Neuron (in vitro differentiated cells): Measurements from ENCODE around the gene NTN3.

Source experiments
- H2AFZ ChIP-seq: one replicate; pipeline ENCODE4 v1.6.1; 2013; ENCODE audit warnings: low read depth, mild to moderate bottlenecking, inconsistent platforms, low read length, moderate library complexity
- H3K27me3 ChIP-seq: one replicate; pipeline ENCODE4 v1.6.1; 2013; ENCODE audit warnings: low read length; ENCODE audit not compliant: insufficient read depth
- H3K36me3 ChIP-seq: one replicate; pipeline ENCODE4 v1.6.1; 2013; ENCODE audit warnings: low read length; ENCODE audit not compliant: insufficient read depth
- H3K4me1 ChIP-seq: one replicate; pipeline ENCODE4 v1.6.1; 2013; ENCODE audit warnings: low read length; ENCODE audit not compliant: insufficient read depth
- H3K4me3 ChIP-seq: 2 replicates; pipeline ENCODE4 v1.5.1; 2013; ENCODE audit warnings: mild to moderate bottlenecking, low read length, moderate library complexity
- H3K9me3 ChIP-seq: one replicate; pipeline ENCODE4 v1.6.1; 2013; ENCODE audit warnings: low read length

Gene NTN3

GRCh38 chr16:2471016-2471652 lies at the start of gene NTN3:
TSS of gene NTN3 (plus strand) at chr16:2471297. CDS start at chr16:2471702, 405 bp downstream.
- peak within 1 kb of the TSS; percentile 36 for H3K4me3 ChIP-seq
- no peaks in the 10 kb centered on the region for H3K36me3 ChIP-seq
- H2AFZ ChIP-seq, result no peak within 1 kb of the TSS
- no peaks in the 10 kb centered on the region for H3K9me3 ChIP-seq
- H3K27me3 ChIP-seq, result no peaks in the 10 kb centered on the region
- peaks cover 49% of the 10 kb centered on the region for H3K4me1 ChIP-seq

GRCh38 chr16:2422123-2422867 lies 48.8 kb upstream of the NTN3 start:
- H3K36me3 ChIP-seq, result no peaks in the 10 kb centered on the region
- no peak overlapping the region for H2AFZ ChIP-seq
- H3K4me1 ChIP-seq, result no peaks in the 10 kb centered on the region

GRCh38 chr16:2424061-2425007 lies 46.8 kb upstream of the NTN3 start:
- no peaks in the 10 kb centered on the region for H3K27me3 ChIP-seq
- no peaks in the 10 kb centered on the region for H3K36me3 ChIP-seq

More at GRCh38 chr16:2422123-2422867, 48.8 kb upstream of the NTN3 start:
- H3K4me3 ChIP-seq, result no peak overlapping the region
- no peaks in the 10 kb centered on the region for H3K9me3 ChIP-seq
- no peaks in the 10 kb centered on the region for H3K27me3 ChIP-seq

GRCh38 chr16:2425008-2425518 lies 46.0 kb upstream of the NTN3 start:
- Histone ChIP-seq H3K27me3 (no peaks in the 10 kb centered on the region), H3K4me3 (no peak overlapping the region), H3K36me3 (no peaks in the 10 kb centered on the region), H3K9me3 (no peaks in the 10 kb centered on the region), H3K4me1 (peaks cover 1% of the 10 kb centered on the region), H2AFZ (no peak overlapping the region)

More at GRCh38 chr16:2424061-2425007, 46.8 kb upstream of the NTN3 start:
- no peak overlapping the region for H3K4me3 ChIP-seq
- H3K9me3 ChIP-seq, result no peaks in the 10 kb centered on the region
- no peak overlapping the region for H2AFZ ChIP-seq
- no peaks in the 10 kb centered on the region for H3K4me1 ChIP-seq

GRCh38 chr16:2425825-2426430 lies 45.2 kb upstream of the NTN3 start:
- no peaks in the 10 kb centered on the region for H3K27me3 ChIP-seq
- no peaks in the 10 kb centered on the region for H3K9me3 ChIP-seq
- no peaks in the 10 kb centered on the region for H3K36me3 ChIP-seq
- peaks cover 10% of the 10 kb centered on the region for H3K4me1 ChIP-seq
- no peak overlapping the region for H3K4me3 ChIP-seq
- no peak overlapping the region for H2AFZ ChIP-seq

GRCh38 chr16:2426941-2427361 lies 44.1 kb upstream of the NTN3 start:
- peaks cover 14% of the 10 kb centered on the region for H3K4me1 ChIP-seq
- H3K9me3 ChIP-seq, result no peaks in the 10 kb centered on the region
- no peaks in the 10 kb centered on the region for H3K27me3 ChIP-seq
- no peak overlapping the region for H2AFZ ChIP-seq
- H3K36me3 ChIP-seq, result peaks cover under 1% of the 10 kb centered on the region
- H3K4me3 ChIP-seq, result no peak overlapping the region

- Histone ChIP-seq H3K27me3 (no peaks in the 10 kb centered on the region), H3K4me1 (peaks cover 14% of the 10 kb centered on the region), H3K9me3 (no peaks in the 10 kb centered on the region), H2AFZ (no peak overlapping the region), H3K36me3 (peaks cover 6% of the 10 kb centered on the region), H3K4me3 (no peak overlapping the region)
Observed at GRCh38 chr16:2427526-2427925, 43.6 kb upstream of the NTN3 start.

GRCh38 chr16:2428051-2428783 lies 42.9 kb upstream of the NTN3 start:
- Histone ChIP-seq H3K4me3 (peak overlapping the region; percentile 40), H3K36me3 (peaks cover 13% of the 10 kb centered on the region), H3K27me3 (no peaks in the 10 kb centered on the region), H3K9me3 (no peaks in the 10 kb centered on the region), H3K4me1 (peaks cover 14% of the 10 kb centered on the region), H2AFZ (peak overlapping the region; percentile 85)

GRCh38 chr16:2428784-2429033 lies 42.4 kb upstream of the NTN3 start:
- H3K36me3 ChIP-seq, result peaks cover 17% of the 10 kb centered on the region
- no peaks in the 10 kb centered on the region for H3K9me3 ChIP-seq
- H3K4me1 ChIP-seq, result peaks cover 14% of the 10 kb centered on the region
- H3K4me3 ChIP-seq, result peak overlapping the region; percentile 40
- no peaks in the 10 kb centered on the region for H3K27me3 ChIP-seq
- peak overlapping the region; percentile 85 for H2AFZ ChIP-seq

- H3K4me3 ChIP-seq, result peak within 1 kb of the TSS; percentile 85
- H2AFZ ChIP-seq, result peak within 1 kb of the TSS; percentile 85
- H3K36me3 ChIP-seq, result peaks cover 19% of the 10 kb centered on the region
- H3K4me1 ChIP-seq, result peaks cover 14% of the 10 kb centered on the region
- H3K9me3 ChIP-seq, result no peaks in the 10 kb centered on the region
- H3K27me3 ChIP-seq, result no peaks in the 10 kb centered on the region
Observed at GRCh38 chr16:2429034-2429770, 41.9 kb upstream of the NTN3 start, which contains the start of gene CCNF. TSS of gene CCNF (plus strand) at chr16:2429447. CDS start at chr16:2429482, 35 bp downstream.

GRCh38 chr16:2429771-2430663 lies 41.1 kb upstream of the NTN3 start:
- H3K36me3 ChIP-seq, result peaks cover 22% of the 10 kb centered on the region
- peak overlapping the region; percentile 85 for H3K4me3 ChIP-seq
- H3K4me1 ChIP-seq, result peaks cover 14% of the 10 kb centered on the region
- no peaks in the 10 kb centered on the region for H3K27me3 ChIP-seq
- no peaks in the 10 kb centered on the region for H3K9me3 ChIP-seq
- peak overlapping the region; percentile 85 for H2AFZ ChIP-seq
